CD8-positive, alpha-beta memory T cell (primary cell): Measurements from ENCODE around the gene MUC22. TPM values are rescaled to one million over a fixed set of nuclear protein-coding genes. Genes with fewer than 3 reads are reported as not detected.

Source experiments
- CTCF ChIA-PET: fragments of 350-600 bp; sonication (Branson Sonifier 250); formaldehyde crosslinking; loops from one replicate; lab custom pipeline; 2021; ENCODE audit warnings: antibody characterized with exemption; lab: Charles Lee
- POLR2A ChIA-PET: fragments of 350-600 bp; sonication (Branson Sonifier 250); formaldehyde crosslinking; loops from one replicate; lab custom pipeline; 2021; ENCODE audit warnings: antibody characterized with exemption; lab: Charles Lee
- DNase-seq, 5 donors: peaks; one replicate each; pipeline versions ENCODE4 v3.0.0 to v3.0.0-alpha.2; 2020 to 2022; ENCODE audit warnings: mixed read lengths in 1 of 5
- H3K27ac ChIP-seq: one replicate; pipeline ENCODE4 v1.7.0; 2013; ENCODE audit warnings: low read depth, mild to moderate bottlenecking, low read length, moderate library complexity
- H3K27me3 ChIP-seq: 2 replicates; pipeline ENCODE4 v1.7.0; 2013; ENCODE audit warnings: low read length, mild to moderate bottlenecking; ENCODE audit not compliant: insufficient read depth, poor library complexity, severe bottlenecking
- H3K36me3 ChIP-seq: 2 replicates; pipeline ENCODE4 v1.7.0; 2013; ENCODE audit warnings: mild to moderate bottlenecking, low read length, moderate library complexity; ENCODE audit not compliant: insufficient read depth
- H3K4me1 ChIP-seq: 2 replicates; pipeline ENCODE4 v1.7.0; 2013; ENCODE audit warnings: mild to moderate bottlenecking, low read length, moderate library complexity; ENCODE audit not compliant: insufficient read depth
- H3K4me3 ChIP-seq: 2 replicates; pipeline ENCODE4 v1.7.0; 2013; ENCODE audit warnings: mild to moderate bottlenecking, low read length
- H3K9me3 ChIP-seq: 2 replicates; pipeline ENCODE4 v1.7.0; 2013; ENCODE audit warnings: mild to moderate bottlenecking, low read length
- H3K27ac Mint-ChIP-seq, 8 donors: one replicate each; pipeline ENCODE4 v1.8.0; 2020 to 2021; ENCODE audit warnings: mixed read lengths in 8 of 8, mild to moderate bottlenecking in 6 of 8, inconsistent platforms in 3 of 8, moderate library complexity in 3 of 8
- H3K27me3 Mint-ChIP-seq, 2 donors: one replicate each; pipeline ENCODE4 v1.8.0; 2020 to 2021; ENCODE audit warnings: mixed read lengths in 2 of 2, mild to moderate bottlenecking in 1 of 2, moderate library complexity in 1 of 2
- H3K36me3 Mint-ChIP-seq, 3 donors: one replicate each; pipeline ENCODE4 v1.8.0; 2020 to 2021; ENCODE audit warnings: mixed read lengths in 3 of 3, inconsistent platforms in 1 of 3, mild to moderate bottlenecking in 1 of 3
- H3K4me1 Mint-ChIP-seq, 3 donors: one replicate each; pipeline ENCODE4 v1.8.0; 2020 to 2021; ENCODE audit warnings: mixed read lengths in 3 of 3, inconsistent platforms in 1 of 3, mild to moderate bottlenecking in 1 of 3
- H3K4me3 Mint-ChIP-seq, 7 donors: one replicate each; pipeline ENCODE4 v1.8.0; 2020 to 2021; ENCODE audit warnings: mixed read lengths in 7 of 7, mild to moderate bottlenecking in 6 of 7, moderate library complexity in 4 of 7, inconsistent platforms in 2 of 7
- H3K9me3 Mint-ChIP-seq, 5 donors: one replicate each; pipeline ENCODE4 v1.8.0; 2020 to 2022; ENCODE audit warnings: mixed read lengths in 5 of 5, mild to moderate bottlenecking in 3 of 5, moderate library complexity in 2 of 5, inconsistent platforms in 1 of 5
- polyA plus RNA-seq: library from polyadenylated mRNA; unstranded; fragments of 300-500 nt; fragmentation: Illumina TruSeq; gene quantifications from one replicate; pipeline ENCODE4 v1.2.3, GENCODE V29; 2021
- total RNA-seq, 2 experiments: library from RNA; stranded (reverse); gene quantifications; one replicate each; pipeline ENCODE4 v1.2.3, GENCODE V29; 2021

Gene MUC22
- total and polyA plus RNA-seq, 3 experiments from 2014 or later = not detected

- peaks cover 10 to 22% of the 10 kb centered on the region in 2 donors for H3K27me3 Mint-ChIP-seq
- no peaks in the 10 kb centered on the region for H3K36me3 Mint-ChIP-seq
- no peak overlapping the region for H3K4me3 Mint-ChIP-seq
- no peaks in the 10 kb centered on the region for H3K9me3 Mint-ChIP-seq
- no peaks in the 10 kb centered on the region for H3K4me1 Mint-ChIP-seq
- DNase-seq = no peak
- Histone ChIP-seq H3K27me3 (no peaks in the 10 kb centered on the region), H3K4me1 (no peaks in the 10 kb centered on the region), H3K36me3 (no peaks in the 10 kb centered on the region), H3K27ac (no peak overlapping the region), H3K4me3 (no peak overlapping the region), H3K9me3 (no peaks in the 10 kb centered on the region)
- POLR2A ChIA-PET = no interaction called here
- CTCF ChIA-PET = no interaction called here
- H3K27ac Mint-ChIP-seq = no peak overlapping the region
Measured at GRCh38 chr6:30970946-30971345, 39.3 kb upstream of the MUC22 start.

DNA sequence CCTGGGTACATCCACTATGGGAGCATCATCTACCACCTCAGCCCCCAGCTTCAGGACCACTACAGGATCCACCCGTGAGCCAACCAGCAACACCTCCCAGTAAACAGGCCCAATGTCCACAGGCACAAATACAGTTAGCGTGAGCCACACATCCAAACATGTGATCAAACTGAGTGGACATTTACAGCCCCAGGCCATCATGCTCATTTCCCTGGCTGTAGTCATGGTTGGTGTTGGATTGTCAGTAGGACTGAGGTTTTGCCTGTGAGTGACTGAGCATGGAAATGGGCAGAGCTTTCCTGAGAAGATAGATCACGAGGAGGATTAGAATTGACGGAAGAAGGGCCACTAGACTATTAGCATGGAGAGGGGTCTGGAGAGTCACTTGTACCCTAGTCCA is 37.5 kb upstream of the MUC22 start:
- H3K4me1 ChIP-seq = no peaks in the 10 kb centered on the region
- H3K27me3 ChIP-seq = no peaks in the 10 kb centered on the region
- H3K27ac Mint-ChIP-seq = no peak overlapping the region
- H3K9me3 ChIP-seq = no peaks in the 10 kb centered on the region
- H3K36me3 Mint-ChIP-seq = no peaks in the 10 kb centered on the region
- no peak overlapping the region for H3K4me3 Mint-ChIP-seq
- peaks cover 10 to 23% of the 10 kb centered on the region in 2 donors for H3K27me3 Mint-ChIP-seq
- no peaks in the 10 kb centered on the region for H3K4me1 Mint-ChIP-seq
- no peaks in the 10 kb centered on the region for H3K36me3 ChIP-seq
- ChIA-PET POLR2A (no interaction called here), CTCF (no interaction called here)
- H3K9me3 Mint-ChIP-seq = no peaks in the 10 kb centered on the region
- no peak overlapping the region for H3K27ac ChIP-seq
- H3K4me3 ChIP-seq = no peak overlapping the region
- no peak for DNase-seq

GRCh38 chr6:30974490-30975252 is 35.6 kb upstream of the MUC22 start:
- no peaks in the 10 kb centered on the region for H3K9me3 Mint-ChIP-seq
- ChIA-PET POLR2A (no interaction called here), CTCF (no interaction called here)
- Histone ChIP-seq H3K4me3 (no peak overlapping the region), H3K36me3 (no peaks in the 10 kb centered on the region), H3K4me1 (no peaks in the 10 kb centered on the region), H3K9me3 (no peaks in the 10 kb centered on the region), H3K27me3 (no peaks in the 10 kb centered on the region), H3K27ac (no peak overlapping the region)
- H3K27ac Mint-ChIP-seq = no peak overlapping the region
- DNase-seq = no peak
- H3K4me1 Mint-ChIP-seq = no peaks in the 10 kb centered on the region
- peaks cover 10 to 36% of the 10 kb centered on the region in 2 donors for H3K27me3 Mint-ChIP-seq
- H3K4me3 Mint-ChIP-seq = no peak overlapping the region
- no peaks in the 10 kb centered on the region for H3K36me3 Mint-ChIP-seq

- Histone ChIP-seq H3K27ac (no peak overlapping the region), H3K4me1 (no peaks in the 10 kb centered on the region), H3K27me3 (peaks cover 5% of the 10 kb centered on the region), H3K4me3 (no peak overlapping the region), H3K36me3 (no peaks in the 10 kb centered on the region), H3K9me3 (no peaks in the 10 kb centered on the region)
- Mint-ChIP-seq H3K4me3 (no peak overlapping the region), H3K27ac (no peak overlapping the region), H3K27me3 (peaks cover 17 to 48% of the 10 kb centered on the region in 2 donors), H3K9me3 (no peaks in the 10 kb centered on the region), H3K4me1 (no peaks in the 10 kb centered on the region), H3K36me3 (no peaks in the 10 kb centered on the region)
- ChIA-PET POLR2A (no interaction called here), CTCF (no interaction called here)
- no peak for DNase-seq
Measured at GRCh38 chr6:30979141-30979540, 31.1 kb upstream of the MUC22 start.

DNA sequence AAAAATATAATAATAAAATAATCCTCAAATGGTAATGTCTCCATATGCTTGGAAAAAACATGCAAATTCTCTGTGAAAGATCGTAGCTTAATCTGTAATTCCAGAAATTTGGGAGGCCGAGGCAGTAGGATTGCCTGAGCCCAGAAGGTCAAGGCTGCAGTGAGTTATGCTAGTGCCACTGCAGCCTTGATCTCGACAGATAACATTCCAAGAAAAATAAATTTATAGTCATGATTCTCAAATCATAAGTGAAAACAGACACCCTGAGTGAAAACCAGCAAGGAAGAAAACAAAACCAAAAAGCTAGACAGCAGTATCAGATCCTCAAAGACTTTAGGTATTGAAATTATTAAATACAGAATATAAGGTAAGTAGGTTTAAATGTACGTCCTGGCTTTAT is 30.6 kb upstream of the MUC22 start:
- ChIA-PET POLR2A (no interaction called here), CTCF (no interaction called here)
- Mint-ChIP-seq H3K36me3 (no peaks in the 10 kb centered on the region), H3K27me3 (peaks cover 18 to 49% of the 10 kb centered on the region in 2 donors), H3K4me1 (no peaks in the 10 kb centered on the region), H3K9me3 (no peaks in the 10 kb centered on the region), H3K4me3 (no peak overlapping the region), H3K27ac (no peak overlapping the region)
- Histone ChIP-seq H3K36me3 (no peaks in the 10 kb centered on the region), H3K4me1 (no peaks in the 10 kb centered on the region), H3K4me3 (no peak overlapping the region), H3K27me3 (peaks cover 5% of the 10 kb centered on the region), H3K9me3 (no peaks in the 10 kb centered on the region), H3K27ac (no peak overlapping the region)
- DNase-seq = no peak

- Histone ChIP-seq H3K9me3 (no peaks in the 10 kb centered on the region), H3K27ac (no peak overlapping the region), H3K27me3 (peaks cover 5% of the 10 kb centered on the region), H3K36me3 (no peaks in the 10 kb centered on the region), H3K4me3 (no peak overlapping the region), H3K4me1 (no peaks in the 10 kb centered on the region)
- ChIA-PET CTCF (interaction anchor here (0.7 kb wide), 1 partner anchor 19 kb away, joined by 3 read pairs; no protein-coding TSS in a partner anchor), POLR2A (no interaction called here)
- no peak overlapping the region for H3K27ac Mint-ChIP-seq
- H3K9me3 Mint-ChIP-seq = no peaks in the 10 kb centered on the region
- no peak for DNase-seq
- no peaks in the 10 kb centered on the region for H3K36me3 Mint-ChIP-seq
- peaks cover 21 to 56% of the 10 kb centered on the region in 2 donors for H3K27me3 Mint-ChIP-seq
- H3K4me1 Mint-ChIP-seq = no peaks in the 10 kb centered on the region
- no peak overlapping the region for H3K4me3 Mint-ChIP-seq
Measured at GRCh38 chr6:30981942-30982772, 28.1 kb upstream of the MUC22 start.

DNA sequence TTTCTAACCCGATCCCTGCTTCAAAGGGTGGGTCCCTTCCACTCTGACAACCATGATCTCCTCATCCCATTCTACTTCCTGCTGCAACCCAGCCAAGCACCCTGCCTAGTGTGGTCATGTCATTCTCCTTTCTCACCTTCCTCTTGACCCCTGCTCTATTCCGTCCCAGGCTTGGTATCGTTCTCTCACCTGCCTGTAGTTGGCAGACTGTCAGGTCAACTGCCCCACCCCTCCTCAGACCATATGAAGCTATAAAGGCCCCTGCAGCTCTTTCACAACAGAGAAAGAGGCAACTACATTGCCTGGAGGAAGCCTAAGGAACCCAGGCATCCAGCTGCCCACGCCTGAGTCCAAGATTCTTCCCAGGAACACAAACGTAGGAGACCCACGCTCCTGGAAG is 26.8 kb upstream of the MUC22 start, which contains the start of gene MUC21:
TSS of gene MUC21 (plus strand) at position 280 of the 400 bp plus-strand sequence. CDS start 241 bp downstream, outside the sequence.
- no peak for DNase-seq
- Histone ChIP-seq H3K27me3 (peaks cover 5% of the 10 kb centered on the region), H3K4me1 (no peaks in the 10 kb centered on the region), H3K36me3 (no peaks in the 10 kb centered on the region), H3K9me3 (no peaks in the 10 kb centered on the region), H3K4me3 (no peak within 1 kb of the TSS), H3K27ac (no peak within 1 kb of the TSS)
- ChIA-PET POLR2A (no interaction called here), CTCF (no interaction called here)
- Mint-ChIP-seq H3K4me1 (no peaks in the 10 kb centered on the region), H3K9me3 (no peaks in the 10 kb centered on the region), H3K36me3 (no peaks in the 10 kb centered on the region), H3K27ac (no peak within 1 kb of the TSS), H3K4me3 (no peak within 1 kb of the TSS), H3K27me3 (peaks cover 25 to 49% of the 10 kb centered on the region in 2 donors)

GRCh38 chr6:30985490-30985889 is 24.8 kb upstream of the MUC22 start:
- Mint-ChIP-seq H3K4me1 (peaks cover 5% of the 10 kb centered on the region in 3 donors), H3K4me3 (no peak overlapping the region), H3K27me3 (peaks cover 25 to 39% of the 10 kb centered on the region in 2 donors), H3K9me3 (no peaks in the 10 kb centered on the region), H3K27ac (no peak overlapping the region), H3K36me3 (no peaks in the 10 kb centered on the region)
- Histone ChIP-seq H3K4me1 (peaks cover 4% of the 10 kb centered on the region), H3K27ac (no peak overlapping the region), H3K4me3 (no peak overlapping the region), H3K36me3 (no peaks in the 10 kb centered on the region), H3K9me3 (no peaks in the 10 kb centered on the region), H3K27me3 (peaks cover 5% of the 10 kb centered on the region)
- POLR2A ChIA-PET = no interaction called here
- CTCF ChIA-PET = no interaction called here
- no peak for DNase-seq
